ENCODE measurements around the gene ZNF316.

DNA sequence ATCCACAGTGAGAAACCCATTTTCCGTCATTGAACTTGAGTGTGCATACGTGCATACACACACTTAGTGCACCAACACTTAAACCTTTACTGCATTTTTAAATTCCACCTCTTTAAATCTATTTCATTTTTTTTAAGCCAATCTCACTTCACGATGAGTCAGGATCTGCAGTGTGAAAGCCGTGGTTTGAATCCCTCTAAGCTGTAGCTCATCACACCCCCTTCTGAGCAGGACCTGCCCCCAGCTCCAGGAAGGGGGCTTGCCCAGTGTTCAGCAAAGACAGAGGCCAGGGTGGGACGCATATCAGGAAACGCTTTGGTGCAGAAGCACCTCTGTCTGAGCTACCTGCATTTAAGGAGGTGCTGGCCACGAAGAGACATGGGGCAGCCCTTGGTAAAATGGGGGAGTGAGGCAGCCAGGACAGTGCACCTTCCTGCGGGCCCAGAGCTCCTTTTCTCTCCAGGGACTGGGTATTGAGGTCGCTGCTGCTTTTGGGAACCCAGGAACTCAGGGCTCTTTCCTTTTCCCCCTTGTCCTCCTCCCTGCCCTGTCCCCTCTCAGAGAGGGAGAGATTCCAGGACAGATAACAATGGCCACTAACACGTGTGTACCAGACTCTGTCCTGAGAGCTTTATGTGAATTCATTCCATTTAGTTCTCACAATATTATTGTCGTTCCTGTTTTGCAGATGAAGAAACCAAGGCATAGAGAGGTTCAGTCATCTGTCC lies 21.7 kb downstream of the ZNF316 start:
- TF ChIP-seq, protein P1, sequence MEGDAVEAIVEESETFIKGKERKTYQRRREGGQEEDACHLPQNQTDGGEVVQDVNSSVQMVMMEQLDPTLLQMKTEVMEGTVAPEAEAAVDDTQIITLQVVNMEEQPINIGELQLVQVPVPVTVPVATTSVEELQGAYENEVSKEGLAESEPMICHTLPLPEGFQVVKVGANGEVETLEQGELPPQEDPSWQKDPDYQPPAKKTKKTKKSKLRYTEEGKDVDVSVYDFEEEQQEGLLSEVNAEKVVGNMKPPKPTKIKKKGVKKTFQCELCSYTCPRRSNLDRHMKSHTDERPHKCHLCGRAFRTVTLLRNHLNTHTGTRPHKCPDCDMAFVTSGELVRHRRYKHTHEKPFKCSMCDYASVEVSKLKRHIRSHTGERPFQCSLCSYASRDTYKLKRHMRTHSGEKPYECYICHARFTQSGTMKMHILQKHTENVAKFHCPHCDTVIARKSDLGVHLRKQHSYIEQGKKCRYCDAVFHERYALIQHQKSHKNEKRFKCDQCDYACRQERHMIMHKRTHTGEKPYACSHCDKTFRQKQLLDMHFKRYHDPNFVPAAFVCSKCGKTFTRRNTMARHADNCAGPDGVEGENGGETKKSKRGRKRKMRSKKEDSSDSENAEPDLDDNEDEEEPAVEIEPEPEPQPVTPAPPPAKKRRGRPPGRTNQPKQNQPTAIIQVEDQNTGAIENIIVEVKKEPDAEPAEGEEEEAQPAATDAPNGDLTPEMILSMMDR (IDR thresholded peaks at IDR 0.05; ENCODE audit: poor library complexity): no peak
- no peak for TF ChIP-seq EZH2 (IDR thresholded peaks at IDR 0.05; ENCODE audit: borderline replicate concordance)
- TF ChIP-seq EZH2phosphoT487 (IDR thresholded peaks at IDR 0.05; ENCODE audit: low read depth, severe bottlenecking, unreplicated experiment): no peak
